Measurements from ENCODE around the gene RBM33. TPM values are rescaled to one million over a fixed set of nuclear protein-coding genes. Genes with fewer than 3 reads are reported as not detected.

The RBM33 gene
- total and polyA plus RNA-seq, 2 of the 4 experiments (the other 2 are of a cell fraction), result 7.3 to 10.8 TPM

DNA sequence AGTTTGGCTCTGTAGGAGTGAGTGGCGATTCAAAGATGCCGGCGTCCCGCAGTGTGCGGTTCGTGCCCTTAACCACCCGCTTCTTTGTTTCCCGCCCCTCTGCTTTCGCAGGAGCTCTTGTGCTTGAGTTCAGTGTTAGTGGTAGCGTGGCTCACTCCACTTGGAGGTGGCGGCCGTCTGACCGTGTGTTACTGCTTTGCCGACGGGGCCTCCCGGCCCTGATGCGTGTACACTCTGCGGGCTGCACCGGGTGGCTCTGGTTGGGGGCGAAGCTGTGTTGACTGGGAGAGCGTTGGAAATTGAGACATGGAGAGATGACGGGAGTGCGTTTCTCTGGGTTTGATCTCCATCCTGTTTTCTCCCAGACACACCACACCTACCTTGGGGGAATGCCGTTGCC lies 136.4 kb downstream of the RBM33 start:
- Histone ChIP-seq H3K23ac (ENCODE audit: low read depth, low read length) (no peak overlapping the region), H3K4me1 (ENCODE audit: control insufficient read depth, insufficient read depth, low read length) (no peaks in the 10 kb centered on the region), H3K4ac (ENCODE audit: low read depth, low read length) (no peak overlapping the region), H2BK5ac (ENCODE audit: low read depth, low read length, poor library complexity, severe bottlenecking) (no peak overlapping the region), H3K4me3 (ENCODE audit: insufficient read depth, low read depth, low read length) (no peak overlapping the region), H3K9me1 (ENCODE audit: insufficient read depth, low read length) (peaks cover 10% of the 10 kb centered on the region), H3K56ac (ENCODE audit: extremely low read depth, insufficient read depth, low read length) (no peak overlapping the region), H4K5ac (ENCODE audit: low read depth, low read length) (no peak overlapping the region), H2AK9ac (replicated peaks; ENCODE audit: low read depth, low read length, poor library complexity) (no peak overlapping the region), H3K36me3 (ENCODE audit: control insufficient read depth, insufficient read depth, low read length) (peaks cover 30% of the 10 kb centered on the region), H3K18ac (ENCODE audit: low read depth, low read length) (no peak overlapping the region), H2AFZ (replicated peaks; ENCODE audit: low read length, poor library complexity) (no peak overlapping the region), H3K4me2 (ENCODE audit: low read depth, low read length) (no peak overlapping the region), H3K27me3 (ENCODE audit: control insufficient read depth, insufficient read depth, low read length) (no peaks in the 10 kb centered on the region), H3K14ac (replicated peaks; ENCODE audit: low read depth, low read length) (no peak overlapping the region), H3K27ac (ENCODE audit: insufficient read depth, low read length) (no peak overlapping the region), H4K8ac (ENCODE audit: low read depth in 2 of 2, low read length in 2 of 2) (no peak overlapping the region), H2BK20ac (ENCODE audit: low read depth, low read length) (no peak overlapping the region), H2BK15ac (ENCODE audit: low read depth, low read length) (no peak overlapping the region), H4K91ac (ENCODE audit: insufficient read depth, low read depth, low read length) (no peak overlapping the region), H4K20me1 (ENCODE audit: insufficient read depth, low read length) (no peaks in the 10 kb centered on the region), H3K9ac (ENCODE audit: low read depth, low read length) (no peak overlapping the region), H3K79me1 (ENCODE audit: low read depth in 1 of 2, low read length in 2 of 2) (peaks cover 0 to 9% of the 10 kb centered on the region in 2 experiments; a peak in 2 of 4 replicates), H3K9me3 (ENCODE audit: control insufficient read depth, insufficient read depth, low read length) (no peaks in the 10 kb centered on the region), H2BK120ac (ENCODE audit: low read depth, low read length) (no peak overlapping the region), H2AK5ac (ENCODE audit: low read depth, low read length) (no peak overlapping the region)
- DNase-seq, result no peak
- no peak for ATAC-seq (ENCODE audit: low read depth)
- POLR2A ChIA-PET (ENCODE audit: unreplicated experiment), result no interaction called here
- 100% methylated on average over 5 of the region's 24 CpGs; no CpG with 5 or more reads in 1 of the 2 experiments for WGBS, 2 experiments (ENCODE audit: extremely low coverage in 2 of 2, insufficient read length in 1 of 2)
- intact Hi-C loops (cut with micrococcal nuclease), result no loop called here
- in situ Hi-C loops (cut with MboI; ENCODE audit: low sequenced_read_pairs), result no loop called here
- BruUV-seq (replicated peaks), result no TSS peak
- no peak for TF ChIP-seq RCOR1 (IDR thresholded peaks at IDR 0.05; ENCODE audit: insufficient replicate concordance, low read length)
- CTCF ChIA-PET, result no interaction called here
- dilution Hi-C loops (cut with HindIII; ENCODE audit: low sequenced_read_pairs, unreplicated experiment), result no loop called here
